Measurements from ENCODE around the gene TPM1.

TPM1 gene

DNA sequence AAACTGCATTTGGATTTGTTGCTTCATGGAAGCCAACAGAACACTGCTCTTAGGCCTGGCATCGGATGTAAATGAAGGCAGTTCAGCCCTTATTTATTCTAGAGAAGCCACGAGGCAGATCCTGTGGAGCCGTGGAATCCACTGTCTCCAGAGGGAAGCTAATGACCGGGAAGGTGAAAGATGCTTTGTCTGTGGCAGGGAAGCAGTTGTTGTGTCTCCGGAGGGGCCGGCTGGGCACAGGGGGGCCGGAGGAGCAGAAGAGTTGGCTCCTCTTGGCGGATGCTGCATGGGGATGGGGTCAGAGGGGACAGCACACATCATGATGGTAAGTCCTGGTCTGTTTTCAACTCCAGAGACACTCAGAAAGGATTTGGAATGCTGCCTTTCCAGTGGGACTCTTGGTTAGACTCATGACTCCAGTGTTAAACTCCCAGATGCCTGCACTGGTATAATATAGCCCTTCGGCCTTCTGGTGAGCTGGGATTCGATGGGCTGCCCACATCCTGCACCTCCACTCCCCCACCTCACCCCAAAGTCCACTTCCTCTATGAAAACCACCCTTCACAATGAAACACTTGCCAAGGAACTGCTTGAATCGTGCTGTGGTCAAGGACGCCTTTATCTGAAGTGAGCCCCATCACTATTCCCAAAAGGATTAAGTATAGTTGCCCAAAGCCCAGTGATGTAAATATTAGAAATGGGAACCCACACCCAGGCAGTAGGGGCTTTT is 33.6 kb downstream of the TPM1 start:
- TF ChIP-seq, protein P1, sequence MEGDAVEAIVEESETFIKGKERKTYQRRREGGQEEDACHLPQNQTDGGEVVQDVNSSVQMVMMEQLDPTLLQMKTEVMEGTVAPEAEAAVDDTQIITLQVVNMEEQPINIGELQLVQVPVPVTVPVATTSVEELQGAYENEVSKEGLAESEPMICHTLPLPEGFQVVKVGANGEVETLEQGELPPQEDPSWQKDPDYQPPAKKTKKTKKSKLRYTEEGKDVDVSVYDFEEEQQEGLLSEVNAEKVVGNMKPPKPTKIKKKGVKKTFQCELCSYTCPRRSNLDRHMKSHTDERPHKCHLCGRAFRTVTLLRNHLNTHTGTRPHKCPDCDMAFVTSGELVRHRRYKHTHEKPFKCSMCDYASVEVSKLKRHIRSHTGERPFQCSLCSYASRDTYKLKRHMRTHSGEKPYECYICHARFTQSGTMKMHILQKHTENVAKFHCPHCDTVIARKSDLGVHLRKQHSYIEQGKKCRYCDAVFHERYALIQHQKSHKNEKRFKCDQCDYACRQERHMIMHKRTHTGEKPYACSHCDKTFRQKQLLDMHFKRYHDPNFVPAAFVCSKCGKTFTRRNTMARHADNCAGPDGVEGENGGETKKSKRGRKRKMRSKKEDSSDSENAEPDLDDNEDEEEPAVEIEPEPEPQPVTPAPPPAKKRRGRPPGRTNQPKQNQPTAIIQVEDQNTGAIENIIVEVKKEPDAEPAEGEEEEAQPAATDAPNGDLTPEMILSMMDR (IDR thresholded peaks at IDR 0.05), result no peak

DNA sequence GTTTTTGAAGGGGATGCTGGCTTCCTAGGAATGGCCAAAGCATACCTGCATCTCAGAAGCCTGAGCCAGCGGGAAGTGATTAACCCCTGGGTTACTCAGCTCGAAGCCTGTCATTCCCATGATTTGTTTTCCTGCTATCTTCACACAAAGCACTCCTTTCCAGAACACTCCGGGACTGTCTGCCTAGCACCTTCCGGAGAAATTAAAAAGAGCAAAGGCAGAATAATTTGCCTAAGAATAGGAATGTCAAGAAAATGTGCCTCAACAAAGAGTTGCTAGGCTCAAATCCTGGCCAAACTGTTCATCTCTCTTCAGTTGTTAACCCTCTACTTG is 34.1 kb downstream of the TPM1 start:
- TF ChIP-seq, protein P1 (IDR thresholded peaks at IDR 0.05), result no peak

DNA sequence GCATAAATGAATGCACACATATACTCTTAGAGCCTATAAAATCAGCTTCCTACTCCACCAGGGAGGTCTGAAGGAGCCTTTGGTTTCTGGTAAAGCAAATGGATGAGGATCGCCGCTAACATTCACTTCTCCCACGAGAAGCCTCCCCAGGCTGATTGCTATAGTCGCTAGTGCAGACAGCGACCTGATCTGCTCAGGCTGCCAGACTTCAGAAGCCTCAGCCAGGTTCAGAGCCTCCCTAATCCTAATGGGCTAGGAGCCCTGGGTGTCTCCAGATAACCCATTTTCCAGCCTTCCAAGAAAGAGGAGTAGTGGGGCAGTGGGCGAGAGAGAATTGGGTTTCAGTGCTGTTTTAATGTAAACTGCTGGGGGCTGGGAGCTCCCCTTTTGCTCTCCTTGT is 35.4 kb downstream of the TPM1 start:
- TF ChIP-seq, protein P1 (IDR thresholded peaks at IDR 0.05), result no peak

DNA sequence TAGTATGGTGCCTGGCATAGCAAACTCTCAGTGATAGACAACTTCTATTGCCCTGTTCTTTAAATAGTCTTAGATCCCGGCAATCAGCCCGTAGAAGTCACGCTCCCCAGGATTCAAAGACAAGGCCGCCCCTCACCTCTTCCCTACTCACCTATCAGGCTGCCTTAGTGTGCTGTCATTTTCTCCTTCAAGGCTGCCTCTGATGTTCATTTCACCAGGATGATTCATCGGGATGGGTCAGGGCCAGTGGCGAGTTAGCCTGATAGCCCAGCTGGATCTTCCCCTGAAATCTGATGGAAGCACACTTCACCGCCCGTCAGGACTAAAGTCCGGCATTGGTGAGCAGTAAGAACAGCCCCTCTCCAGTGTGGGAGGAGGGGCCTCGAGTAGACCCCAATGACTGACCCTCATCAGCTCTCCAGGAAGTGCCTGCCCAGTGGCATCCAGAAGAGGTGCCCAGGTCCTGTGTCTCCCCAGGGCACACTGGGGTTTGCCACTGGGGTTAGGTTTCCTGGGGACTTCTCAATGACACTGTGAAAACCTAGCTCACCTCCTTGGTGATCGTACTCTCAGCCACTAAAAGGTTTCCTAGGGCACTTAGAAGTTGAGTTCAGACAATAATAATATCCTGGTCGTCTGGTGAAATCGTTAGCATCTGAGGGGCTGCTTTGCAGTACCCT is 37.5 kb downstream of the TPM1 start:
- TF ChIP-seq, protein P1 (IDR thresholded peaks at IDR 0.05), result no peak

DNA sequence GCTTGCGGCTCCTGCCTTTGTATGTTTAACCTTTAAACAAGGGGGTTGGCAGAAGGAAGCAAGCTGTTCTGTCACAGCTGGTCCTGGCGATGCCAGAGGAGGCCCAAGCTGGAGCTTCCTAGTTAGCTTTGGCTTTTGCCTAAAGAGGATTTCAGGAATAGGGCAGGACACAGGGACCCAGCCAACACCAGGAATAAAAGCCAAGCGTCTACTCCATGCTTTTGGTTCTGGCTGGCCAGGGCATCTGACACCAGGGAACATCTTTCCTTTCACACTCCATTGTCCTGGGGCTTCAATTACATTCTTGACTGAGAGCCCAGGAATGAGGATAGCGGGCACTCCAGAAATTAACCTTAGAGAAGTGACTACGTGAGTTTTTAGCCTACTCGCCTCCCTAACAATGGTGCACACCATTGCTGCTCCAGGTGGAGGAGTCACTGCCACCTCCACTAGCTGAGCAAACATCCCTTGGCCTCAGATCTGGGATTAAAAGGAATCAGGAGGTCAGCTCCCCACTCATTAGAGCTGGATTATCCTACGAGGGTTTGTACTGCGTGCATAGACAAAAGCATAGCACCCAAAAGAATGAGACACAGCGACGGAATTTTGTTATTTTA is 38.2 kb downstream of the TPM1 start:
- TF ChIP-seq, protein P1 (IDR thresholded peaks at IDR 0.05), result no peak

DNA sequence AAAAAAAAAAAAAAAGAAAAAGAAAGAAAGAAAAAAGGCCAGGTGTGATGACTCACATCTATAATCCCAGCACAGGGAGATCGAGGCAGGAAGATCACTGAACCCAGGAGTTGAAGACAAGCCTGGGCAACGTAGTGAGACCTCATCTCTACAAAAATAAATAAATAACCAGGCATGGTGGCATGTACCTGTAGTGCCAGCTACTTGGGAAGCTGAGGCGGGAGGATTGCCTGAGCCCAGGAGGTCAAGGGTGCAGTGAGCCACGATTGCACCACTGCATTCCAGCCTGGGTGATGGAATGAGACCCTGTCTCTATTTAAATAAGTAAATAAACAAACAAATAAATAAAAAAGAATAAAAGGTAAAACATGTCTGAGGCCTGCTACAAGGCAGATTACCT is 39.8 kb downstream of the TPM1 start:
- TF ChIP-seq, protein P1 (IDR thresholded peaks at IDR 0.05), result no peak

DNA sequence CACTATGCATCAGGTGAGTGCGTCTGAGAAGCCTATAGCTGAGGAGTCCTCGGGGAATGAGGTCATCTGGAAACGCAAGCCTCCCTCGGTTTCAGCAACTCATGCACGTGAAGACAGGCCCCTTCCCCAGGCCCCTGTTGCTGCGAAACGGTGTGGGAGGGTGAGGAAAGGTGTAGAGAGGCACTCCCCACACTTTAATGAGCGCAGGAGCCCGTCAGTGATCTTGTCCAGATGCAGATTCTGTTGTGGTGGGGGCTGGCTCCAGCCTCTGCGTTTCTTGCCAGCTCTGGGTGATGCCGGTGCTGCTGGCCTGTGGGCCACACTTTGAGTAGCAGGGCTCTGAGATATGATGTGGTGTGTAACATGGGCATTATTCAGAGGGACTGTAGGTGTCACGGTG is 40.5 kb downstream of the TPM1 start:
- TF ChIP-seq, protein P1 (IDR thresholded peaks at IDR 0.05), result no peak

Data from LNCAP (cell line).